Measurements from ENCODE around the gene CRY2.

The CRY2 gene

GRCh38 chr11:45871638-45872037 lies 24.4 kb downstream of the CRY2 start:
- Histone ChIP-seq H3K27ac (ENCODE audit: low read length) (no peak overlapping the region), H3K4me1 (ENCODE audit: insufficient read depth, low read length) (peaks cover 11% of the 10 kb centered on the region; the same call in 1 of the 2 replicates), H3K9me3 (ENCODE audit: insufficient read depth, low read depth, low read length) (no peaks in the 10 kb centered on the region), H3K27me3 (ENCODE audit: insufficient read depth, low read length) (no peaks in the 10 kb centered on the region), H3K9ac (ENCODE audit: low read depth, low read length) (no peak overlapping the region), H3K36me3 (ENCODE audit: insufficient read depth, low read depth, low read length) (peaks cover 49% of the 10 kb centered on the region), H3K4me3 (ENCODE audit: low read length) (no peak overlapping the region)

GRCh38 chr11:45872651-45873356 lies 25.5 kb downstream of the CRY2 start:
- Histone ChIP-seq H3K27ac (ENCODE audit: low read length) (no peak overlapping the region), H3K9me3 (ENCODE audit: insufficient read depth, low read depth, low read length) (no peaks in the 10 kb centered on the region), H3K27me3 (ENCODE audit: insufficient read depth, low read length) (no peaks in the 10 kb centered on the region), H3K4me1 (ENCODE audit: insufficient read depth, low read length) (peaks cover 15% of the 10 kb centered on the region; the same call in 1 of the 2 replicates), H3K36me3 (ENCODE audit: insufficient read depth, low read depth, low read length) (peaks cover 44% of the 10 kb centered on the region), H3K4me3 (ENCODE audit: low read length) (no peak overlapping the region), H3K9ac (ENCODE audit: low read depth, low read length) (no peak overlapping the region)

- no peak overlapping the region for H3K27ac ChIP-seq (ENCODE audit: low read length)
- H3K36me3 ChIP-seq (ENCODE audit: insufficient read depth, low read depth, low read length), result peaks cover 25% of the 10 kb centered on the region; the same call in 1 of the 2 replicates
- no peaks in the 10 kb centered on the region for H3K9me3 ChIP-seq (ENCODE audit: insufficient read depth, low read depth, low read length)
- peaks cover 15% of the 10 kb centered on the region; the same call in 1 of the 2 replicates for H3K4me1 ChIP-seq (ENCODE audit: insufficient read depth, low read length)
- H3K4me3 ChIP-seq (ENCODE audit: low read length), result no peak overlapping the region
- no peaks in the 10 kb centered on the region for H3K27me3 ChIP-seq (ENCODE audit: insufficient read depth, low read length)
- H3K9ac ChIP-seq (ENCODE audit: low read depth, low read length), result no peak overlapping the region
Observed at GRCh38 chr11:45876401-45876800, 29.1 kb downstream of the CRY2 start.

GRCh38 chr11:45877221-45877620 lies 29.9 kb downstream of the CRY2 start:
- peaks cover 28% of the 10 kb centered on the region; the same call in 1 of the 2 replicates for H3K36me3 ChIP-seq (ENCODE audit: insufficient read depth, low read depth, low read length)
- no peak overlapping the region for H3K27ac ChIP-seq (ENCODE audit: low read length)
- no peak overlapping the region for H3K4me3 ChIP-seq (ENCODE audit: low read length)

GRCh38 chr11:45877845-45878244 lies 30.6 kb downstream of the CRY2 start:
- peaks cover 28% of the 10 kb centered on the region; the same call in 1 of the 2 replicates for H3K36me3 ChIP-seq (ENCODE audit: insufficient read depth, low read depth, low read length)
- no peak overlapping the region for H3K9ac ChIP-seq (ENCODE audit: low read depth, low read length)
- no peak overlapping the region for H3K27ac ChIP-seq (ENCODE audit: low read length)
- no peaks in the 10 kb centered on the region for H3K27me3 ChIP-seq (ENCODE audit: insufficient read depth, low read length)
- H3K9me3 ChIP-seq (ENCODE audit: insufficient read depth, low read depth, low read length), result no peaks in the 10 kb centered on the region
- H3K4me1 ChIP-seq (ENCODE audit: insufficient read depth, low read length), result peaks cover 15% of the 10 kb centered on the region; the same call in 1 of the 2 replicates
- no peak overlapping the region for H3K4me3 ChIP-seq (ENCODE audit: low read length)

More at GRCh38 chr11:45877221-45877620, 29.9 kb downstream of the CRY2 start:
- H3K9me3 ChIP-seq (ENCODE audit: insufficient read depth, low read depth, low read length), result no peaks in the 10 kb centered on the region
- H3K4me1 ChIP-seq (ENCODE audit: insufficient read depth, low read length), result peaks cover 15% of the 10 kb centered on the region; the same call in 1 of the 2 replicates
- H3K27me3 ChIP-seq (ENCODE audit: insufficient read depth, low read length), result no peaks in the 10 kb centered on the region
- no peak overlapping the region for H3K9ac ChIP-seq (ENCODE audit: low read depth, low read length)

- H3K27ac ChIP-seq (ENCODE audit: low read length), result no peak overlapping the region
- H3K36me3 ChIP-seq (ENCODE audit: insufficient read depth, low read depth, low read length), result peaks cover 21% of the 10 kb centered on the region; the same call in 1 of the 2 replicates
- H3K4me3 ChIP-seq (ENCODE audit: low read length), result no peak overlapping the region
Observed at GRCh38 chr11:45879803-45880686, 32.8 kb downstream of the CRY2 start.

GRCh38 chr11:45880772-45881570 lies 33.7 kb downstream of the CRY2 start:
- H3K4me1 ChIP-seq (ENCODE audit: insufficient read depth, low read length), result peaks cover 10% of the 10 kb centered on the region; the same call in 1 of the 2 replicates
- H3K36me3 ChIP-seq (ENCODE audit: insufficient read depth, low read depth, low read length), result peaks cover 21% of the 10 kb centered on the region; the same call in 1 of the 2 replicates
- no peak overlapping the region for H3K27ac ChIP-seq (ENCODE audit: low read length)
- no peak overlapping the region for H3K9ac ChIP-seq (ENCODE audit: low read depth, low read length)
- H3K4me3 ChIP-seq (ENCODE audit: low read length), result no peak overlapping the region
- peaks cover 1% of the 10 kb centered on the region; the same call in 1 of the 2 replicates for H3K27me3 ChIP-seq (ENCODE audit: insufficient read depth, low read length)
- no peaks in the 10 kb centered on the region for H3K9me3 ChIP-seq (ENCODE audit: insufficient read depth, low read depth, low read length)

More at GRCh38 chr11:45879803-45880686, 32.8 kb downstream of the CRY2 start:
- no peak overlapping the region for H3K9ac ChIP-seq (ENCODE audit: low read depth, low read length)
- H3K27me3 ChIP-seq (ENCODE audit: insufficient read depth, low read length), result no peaks in the 10 kb centered on the region; the same call in 1 of the 2 replicates
- peaks cover 15% of the 10 kb centered on the region; the same call in 1 of the 2 replicates for H3K4me1 ChIP-seq (ENCODE audit: insufficient read depth, low read length)
- no peaks in the 10 kb centered on the region for H3K9me3 ChIP-seq (ENCODE audit: insufficient read depth, low read depth, low read length)

- Histone ChIP-seq H3K36me3 (ENCODE audit: insufficient read depth, low read depth, low read length) (peaks cover 21% of the 10 kb centered on the region; the same call in 1 of the 2 replicates), H3K27me3 (ENCODE audit: insufficient read depth, low read length) (peaks cover 10% of the 10 kb centered on the region), H3K9ac (ENCODE audit: low read depth, low read length) (no peak overlapping the region), H3K9me3 (ENCODE audit: insufficient read depth, low read depth, low read length) (no peaks in the 10 kb centered on the region), H3K4me3 (ENCODE audit: low read length) (no peak overlapping the region), H3K27ac (ENCODE audit: low read length) (no peak overlapping the region), H3K4me1 (ENCODE audit: insufficient read depth, low read length) (peaks cover 2% of the 10 kb centered on the region; the same call in 1 of the 2 replicates)
Observed at GRCh38 chr11:45881708-45882368, 34.6 kb downstream of the CRY2 start.

GRCh38 chr11:45884596-45885185 lies 37.4 kb downstream of the CRY2 start:
- no peaks in the 10 kb centered on the region; the same call in 1 of the 2 replicates for H3K4me1 ChIP-seq (ENCODE audit: insufficient read depth, low read length)
- no peak overlapping the region for H3K27ac ChIP-seq (ENCODE audit: low read length)
- H3K9ac ChIP-seq (ENCODE audit: low read depth, low read length), result no peak overlapping the region
- peaks cover 15% of the 10 kb centered on the region; the same call in 1 of the 2 replicates for H3K36me3 ChIP-seq (ENCODE audit: insufficient read depth, low read depth, low read length)
- H3K27me3 ChIP-seq (ENCODE audit: insufficient read depth, low read length), result peaks cover 11% of the 10 kb centered on the region
- H3K4me3 ChIP-seq (ENCODE audit: low read length), result peak overlapping the region; percentile 54; the same call in 1 of the 2 replicates
- H3K9me3 ChIP-seq (ENCODE audit: insufficient read depth, low read depth, low read length), result no peaks in the 10 kb centered on the region

- H3K4me3 ChIP-seq (ENCODE audit: low read length), result peak within 1 kb of the TSS; percentile 70
- H3K4me1 ChIP-seq (ENCODE audit: insufficient read depth, low read length), result no peaks in the 10 kb centered on the region; the same call in 1 of the 2 replicates
- peaks cover 11% of the 10 kb centered on the region for H3K27me3 ChIP-seq (ENCODE audit: insufficient read depth, low read length)
- no peak within 1 kb of the TSS for H3K27ac ChIP-seq (ENCODE audit: low read length)
- peaks cover 15% of the 10 kb centered on the region; the same call in 1 of the 2 replicates for H3K36me3 ChIP-seq (ENCODE audit: insufficient read depth, low read depth, low read length)
- H3K9ac ChIP-seq (ENCODE audit: low read depth, low read length), result peak within 1 kb of the TSS; percentile 20; the same call in 1 of the 2 replicates
- no peaks in the 10 kb centered on the region for H3K9me3 ChIP-seq (ENCODE audit: insufficient read depth, low read depth, low read length)
Observed at GRCh38 chr11:45885274-45885920, 38.1 kb downstream of the CRY2 start, which contains the start of gene MAPK8IP1. Gene MAPK8IP1, plus strand, starts transcription at chr11:45885651. Its CDS starts 170 bp downstream, at chr11:45885821.
